ENCODE measurements around the gene EIF5. TPM values are rescaled to one million over a fixed set of nuclear protein-coding genes. Genes with fewer than 3 reads are reported as not detected.

The EIF5 gene
- 213 to 282 TPM (median 252 TPM) in 5 replicates for total RNA-seq (2022; extraction: Qiagen RNA extraction; ENCODE audit: low read depth)

GRCh38 chr14:103333754-103334643 lies at the start of gene EIF5:
EIF5 (plus strand) TSS chr14:103334237; CDS start chr14:103335861, 1,624 bp downstream.

GRCh38 chr14:103385152-103385928 lies 51.3 kb downstream of the EIF5 start, which contains the start of gene MARK3:
MARK3 (plus strand) TSS chr14:103385415; CDS start chr14:103386030, 615 bp downstream.

Other genes with a start within 250 kb of the EIF5 start
- gene EXOC3L4, start 239.5 kb upstream of the EIF5 start, total RNA-seq (2022; extraction: Qiagen RNA extraction; ENCODE audit: low read depth), result 0.82 to 2.4 TPM (median 1.8 TPM) in 5 replicates
- gene TNFAIP2, start 210.8 kb upstream of the EIF5 start, total RNA-seq (2022; extraction: Qiagen RNA extraction; ENCODE audit: low read depth), result 317 to 361 TPM (median 346 TPM) in 5 replicates
- gene MARK3, start 51.2 kb downstream of the EIF5 start, total RNA-seq (2022; extraction: Qiagen RNA extraction; ENCODE audit: low read depth), result 53.2 to 60.0 TPM (median 53.6 TPM) in 5 replicates
- gene CKB, start 188.6 kb downstream of the EIF5 start, total RNA-seq (2022; extraction: Qiagen RNA extraction; ENCODE audit: low read depth), result 116 to 147 TPM (median 130 TPM) in 5 replicates
- gene TRMT61A, start 195.0 kb downstream of the EIF5 start, total RNA-seq (2022; extraction: Qiagen RNA extraction; ENCODE audit: low read depth), result 18.6 to 29.3 TPM (median 27.3 TPM) in 5 replicates
- 22.3 to 25.3 TPM (median 23.5 TPM) in 5 replicates for gene BAG5, start 228.4 kb downstream of the EIF5 start, total RNA-seq (2022; extraction: Qiagen RNA extraction; ENCODE audit: low read depth)
- 37.5 to 63.1 TPM (median 53.8 TPM) in 5 replicates for gene COA8, start 228.7 kb downstream of the EIF5 start, total RNA-seq (2022; extraction: Qiagen RNA extraction; ENCODE audit: low read depth)